ENCODE data around the gene NBPF26. TPM values are rescaled to one million over a fixed set of nuclear protein-coding genes. Genes with fewer than 3 reads are reported as not detected.

NBPF26 gene
- total RNA-seq (2022; extraction: Qiagen RNA extraction) = 3.9 to 8.8 TPM (median 5.1 TPM) in 5 replicates

GRCh38 chr1:120723715-120724402 lies at the start of gene NBPF26:
Gene NBPF26 (plus strand): TSS chr1:120723945.

Other genes starting within 250 kb of the NBPF26 start
- gene PPIAL4A, start 165.8 kb downstream of the NBPF26 start, total RNA-seq (2022; extraction: Qiagen RNA extraction) = not detected in 5 replicates